ENCODE measurements around the gene TMEM150B. TPM values are rescaled to one million over a fixed set of nuclear protein-coding genes. Genes with fewer than 3 reads are reported as not detected.
A peak's percentile ranks its signal among the peaks of the same experiment; 100 is the strongest.

The TMEM150B gene
- total and polyA plus RNA-seq, 9 of the 15 experiments (the other 6 are each of a cell fraction or from before 2014, with no cell fraction given): 0.47 to 1.3 (median 0.74) TPM; not detected in 2

GRCh38 chr19:55299991-55300390 is 25.1 kb downstream of the TMEM150B start (continued):
- TF ChIP-seq E2F6 (IDR thresholded peaks at IDR 0.05; ENCODE audit: borderline replicate concordance in 1 of 2, extremely low read depth in 1 of 2, insufficient read depth in 1 of 2, insufficient read length in 1 of 2, low read depth in 1 of 2, low read length in 1 of 2, poor library complexity in 1 of 2, severe bottlenecking in 1 of 2) (no peak), TSC22D4 (tag; IDR thresholded peaks at IDR 0.05) (no peak), CCNT2 (IDR thresholded peaks at IDR 0.05; ENCODE audit: borderline replicate concordance, extremely low read depth, insufficient read length, low read depth, low read length) (no peak)

- FAIRE-seq (peak; percentile 82), ATAC-seq (peak; percentile 34), DNase-seq (ENCODE audit: extremely low read depth in 1 of 4, low spot score in 3 of 4) (peak in 2 of 4 experiments; percentile 36 to 60)
- no peak overlapping the region for H3K4me2 ChIP-seq (ENCODE audit: insufficient read depth, low read length)
- no peaks in the 10 kb centered on the region for H3K9me3 ChIP-seq (replicated peaks; ENCODE audit: control insufficient read depth, insufficient read depth, low read depth, low read length)
- CTCF ChIA-PET (ENCODE audit: low intra/inter-chr PET ratio): no interaction called here
- WGBS (ENCODE audit: insufficient coverage, low coverage, missing lambda C conversion rate): 37% methylated on average over 10 of the region's 10 CpGs
- peak overlapping the region; percentile 30 for H3K27ac ChIP-seq (ENCODE audit: extremely low read depth, low read depth, low read length)
- intact Hi-C loops (cut with micrococcal nuclease) (no loop called here), in situ Hi-C loops (cut with MboI) (loop anchor here (5.0 kb wide), 1 partner anchor 80 kb away; no protein-coding TSS in a partner anchor)
- POLR2A ChIA-PET: interaction anchor here (0.5 to 0.6 kb wide), 3 partner anchors 16 to 105 kb away, joined by 3 to 5 read pairs (median 3); no protein-coding TSS in a partner anchor
- peak overlapping the region; percentile 57 for H2AFZ ChIP-seq (ENCODE audit: low read depth, low read length)
- peak overlapping the region; percentile 26 to 89; a peak in 3 of 4 replicates for H3K9ac ChIP-seq (ENCODE audit: insufficient read depth in 1 of 2, low read depth in 2 of 2, low read length in 2 of 2)
- no peaks in the 10 kb centered on the region for H3K79me2 ChIP-seq (ENCODE audit: control insufficient read depth, insufficient read depth, low read length)
- no TSS peak for BruUV-seq (replicated peaks)
- no peaks in the 10 kb centered on the region for H3K9me1 ChIP-seq (ENCODE audit: control insufficient read depth, insufficient read depth, low read length)
- H3K4me3 ChIP-seq: no peak overlapping the region
- H3K4me1 ChIP-seq (replicated peaks in 1 of 2; ENCODE audit: control insufficient read depth in 2 of 2, insufficient read depth in 2 of 2, low read length in 2 of 2): peaks cover 20 to 42% of the 10 kb centered on the region in 2 experiments; a peak in 4 of 5 replicates
- H4K20me1 ChIP-seq (replicated peaks; ENCODE audit: control insufficient read depth, insufficient read depth, low read length): no peaks in the 10 kb centered on the region
- no peaks in the 10 kb centered on the region for H3K27me3 ChIP-seq (ENCODE audit: control insufficient read depth in 2 of 2, insufficient read depth in 2 of 2, low read length in 2 of 2)
- no peaks in the 10 kb centered on the region for H3K36me3 ChIP-seq (ENCODE audit: control insufficient read depth, insufficient read depth, low read length)
- peak; percentile 41; the same call in 1 of the 2 replicates for TF ChIP-seq ARID1B (IDR thresholded peaks at IDR 0.05)
- TF ChIP-seq ZNF395 (CRISPR knock-in tag; IDR thresholded peaks at IDR 0.05): no peak
- TF ChIP-seq, protein P1, sequence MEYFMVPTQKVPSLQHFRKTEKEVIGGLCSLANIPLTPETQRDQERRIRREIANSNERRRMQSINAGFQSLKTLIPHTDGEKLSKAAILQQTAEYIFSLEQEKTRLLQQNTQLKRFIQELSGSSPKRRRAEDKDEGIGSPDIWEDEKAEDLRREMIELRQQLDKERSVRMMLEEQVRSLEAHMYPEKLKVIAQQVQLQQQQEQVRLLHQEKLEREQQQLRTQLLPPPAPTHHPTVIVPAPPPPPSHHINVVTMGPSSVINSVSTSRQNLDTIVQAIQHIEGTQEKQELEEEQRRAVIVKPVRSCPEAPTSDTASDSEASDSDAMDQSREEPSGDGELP (CRISPR knock-in tag; IDR thresholded peaks at IDR 0.05; ENCODE audit: borderline replicate concordance): peak; percentile 52; the same call in 1 of the 2 replicates
- no peak for TF ChIP-seq HDAC2 (IDR thresholded peaks at IDR 0.05)
- TF ChIP-seq DPF2 (IDR thresholded peaks at IDR 0.05): 0 out of 2 replicates have a peak, but pooled peaks have one; percentile 26
- TF ChIP-seq DACH1 (IDR thresholded peaks at IDR 0.05; ENCODE audit: partially characterized antibody): no peak
- TF ChIP-seq, protein P2, sequence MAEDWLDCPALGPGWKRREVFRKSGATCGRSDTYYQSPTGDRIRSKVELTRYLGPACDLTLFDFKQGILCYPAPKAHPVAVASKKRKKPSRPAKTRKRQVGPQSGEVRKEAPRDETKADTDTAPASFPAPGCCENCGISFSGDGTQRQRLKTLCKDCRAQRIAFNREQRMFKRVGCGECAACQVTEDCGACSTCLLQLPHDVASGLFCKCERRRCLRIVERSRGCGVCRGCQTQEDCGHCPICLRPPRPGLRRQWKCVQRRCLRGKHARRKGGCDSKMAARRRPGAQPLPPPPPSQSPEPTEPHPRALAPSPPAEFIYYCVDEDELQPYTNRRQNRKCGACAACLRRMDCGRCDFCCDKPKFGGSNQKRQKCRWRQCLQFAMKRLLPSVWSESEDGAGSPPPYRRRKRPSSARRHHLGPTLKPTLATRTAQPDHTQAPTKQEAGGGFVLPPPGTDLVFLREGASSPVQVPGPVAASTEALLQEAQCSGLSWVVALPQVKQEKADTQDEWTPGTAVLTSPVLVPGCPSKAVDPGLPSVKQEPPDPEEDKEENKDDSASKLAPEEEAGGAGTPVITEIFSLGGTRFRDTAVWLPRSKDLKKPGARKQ (CRISPR knock-in tag; IDR thresholded peaks at IDR 0.05): no peak
- TF ChIP-seq MXD1 (CRISPR knock-in tag; IDR thresholded peaks at IDR 0.05; ENCODE audit: borderline replicate concordance, poor library complexity, severe bottlenecking): no peak
- TF ChIP-seq SPI1 (IDR thresholded peaks at IDR 0.05; ENCODE audit: borderline replicate concordance, low read depth, low read length): peak; percentile 75
- 0 out of 2 replicates have a peak, but pooled peaks have one; percentile 21 for TF ChIP-seq RBFOX2 (IDR thresholded peaks at IDR 0.05; ENCODE audit: low read depth, low read length)
Measured at GRCh38 chr19:55297267-55297666, 27.9 kb downstream of the TMEM150B start.

Measured in K562 (cell line).